ENCODE results near the gene OTUD6A. TPM values are rescaled to one million over a fixed set of nuclear protein-coding genes. Genes with fewer than 3 reads are reported as not detected.

The OTUD6A gene
- total RNA-seq, 4 donors from 2014 or later = not detected

DNA sequence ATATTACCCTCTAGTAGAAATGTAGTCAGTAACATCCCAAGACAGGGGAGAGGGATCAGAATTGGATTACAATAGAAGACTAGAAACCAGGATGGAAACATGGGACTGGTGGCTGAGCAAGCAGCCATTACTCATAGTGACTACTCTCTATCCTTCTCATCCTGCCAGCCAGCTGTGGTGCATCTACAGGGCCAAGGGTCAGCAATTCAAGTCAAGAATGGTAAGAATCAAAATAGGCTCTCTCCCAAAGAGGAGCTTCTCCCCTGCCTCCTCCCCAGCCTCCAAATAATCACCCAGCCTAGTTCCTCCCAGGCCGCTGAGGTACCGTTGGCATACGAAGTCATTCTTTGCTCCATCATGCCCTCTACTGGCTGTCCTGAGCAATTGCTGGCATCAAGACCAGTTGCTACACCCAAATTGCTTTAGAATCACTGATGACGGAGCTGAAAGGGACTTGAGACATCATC is 31.9 kb upstream of the OTUD6A start:
- no peaks in the 10 kb centered on the region for H3K4me1 ChIP-seq
- H3K27me3 ChIP-seq = no peaks in the 10 kb centered on the region
- H3K27ac ChIP-seq = no peak overlapping the region
- no peak overlapping the region for H3K4me3 ChIP-seq
- intact Hi-C loops (cut with DNase I; ENCODE audit: low total_unique reads) = no loop called here
- no peaks in the 10 kb centered on the region for H3K9me3 ChIP-seq
- TF ChIP-seq, protein P1, sequence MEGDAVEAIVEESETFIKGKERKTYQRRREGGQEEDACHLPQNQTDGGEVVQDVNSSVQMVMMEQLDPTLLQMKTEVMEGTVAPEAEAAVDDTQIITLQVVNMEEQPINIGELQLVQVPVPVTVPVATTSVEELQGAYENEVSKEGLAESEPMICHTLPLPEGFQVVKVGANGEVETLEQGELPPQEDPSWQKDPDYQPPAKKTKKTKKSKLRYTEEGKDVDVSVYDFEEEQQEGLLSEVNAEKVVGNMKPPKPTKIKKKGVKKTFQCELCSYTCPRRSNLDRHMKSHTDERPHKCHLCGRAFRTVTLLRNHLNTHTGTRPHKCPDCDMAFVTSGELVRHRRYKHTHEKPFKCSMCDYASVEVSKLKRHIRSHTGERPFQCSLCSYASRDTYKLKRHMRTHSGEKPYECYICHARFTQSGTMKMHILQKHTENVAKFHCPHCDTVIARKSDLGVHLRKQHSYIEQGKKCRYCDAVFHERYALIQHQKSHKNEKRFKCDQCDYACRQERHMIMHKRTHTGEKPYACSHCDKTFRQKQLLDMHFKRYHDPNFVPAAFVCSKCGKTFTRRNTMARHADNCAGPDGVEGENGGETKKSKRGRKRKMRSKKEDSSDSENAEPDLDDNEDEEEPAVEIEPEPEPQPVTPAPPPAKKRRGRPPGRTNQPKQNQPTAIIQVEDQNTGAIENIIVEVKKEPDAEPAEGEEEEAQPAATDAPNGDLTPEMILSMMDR (IDR thresholded peaks at IDR 0.05) = peak; percentile 18 to 46 (median 40)
- TF ChIP-seq POLR2A (IDR thresholded peaks at IDR 0.05) = no peak
- no peaks in the 10 kb centered on the region for H3K36me3 ChIP-seq
- DNase-seq = no peak

DNA sequence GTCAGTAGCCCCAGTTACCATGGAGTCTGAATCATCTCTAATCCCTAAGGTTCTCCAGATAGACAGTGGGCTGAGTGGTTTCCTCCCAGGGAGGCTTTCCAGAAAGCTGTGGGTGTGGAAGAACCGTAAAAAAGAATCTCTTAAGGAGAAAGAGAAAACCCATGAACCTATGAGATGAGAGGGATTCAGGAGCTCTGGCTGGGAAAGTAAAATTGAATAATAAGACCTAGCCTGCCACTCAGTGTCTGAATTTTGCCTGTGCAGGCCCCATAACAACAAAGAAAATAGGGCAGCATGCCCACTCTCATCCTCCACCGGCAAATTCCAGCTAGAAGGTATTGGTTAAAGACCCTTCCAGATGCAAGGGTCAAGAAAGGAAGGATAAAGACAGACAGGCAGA is 29.5 kb upstream of the OTUD6A start:
- Histone ChIP-seq H3K36me3 (no peaks in the 10 kb centered on the region), H3K9me3 (no peaks in the 10 kb centered on the region), H3K27ac (no peak overlapping the region), H3K4me3 (no peak overlapping the region), H3K27me3 (no peaks in the 10 kb centered on the region), H3K4me1 (no peaks in the 10 kb centered on the region)
- DNase-seq = no peak
- intact Hi-C loops (cut with DNase I; ENCODE audit: low total_unique reads) = no loop called here
- TF ChIP-seq POLR2A (IDR thresholded peaks at IDR 0.05) = no peak
- TF ChIP-seq, protein P1 (IDR thresholded peaks at IDR 0.05) = no peak

DNA sequence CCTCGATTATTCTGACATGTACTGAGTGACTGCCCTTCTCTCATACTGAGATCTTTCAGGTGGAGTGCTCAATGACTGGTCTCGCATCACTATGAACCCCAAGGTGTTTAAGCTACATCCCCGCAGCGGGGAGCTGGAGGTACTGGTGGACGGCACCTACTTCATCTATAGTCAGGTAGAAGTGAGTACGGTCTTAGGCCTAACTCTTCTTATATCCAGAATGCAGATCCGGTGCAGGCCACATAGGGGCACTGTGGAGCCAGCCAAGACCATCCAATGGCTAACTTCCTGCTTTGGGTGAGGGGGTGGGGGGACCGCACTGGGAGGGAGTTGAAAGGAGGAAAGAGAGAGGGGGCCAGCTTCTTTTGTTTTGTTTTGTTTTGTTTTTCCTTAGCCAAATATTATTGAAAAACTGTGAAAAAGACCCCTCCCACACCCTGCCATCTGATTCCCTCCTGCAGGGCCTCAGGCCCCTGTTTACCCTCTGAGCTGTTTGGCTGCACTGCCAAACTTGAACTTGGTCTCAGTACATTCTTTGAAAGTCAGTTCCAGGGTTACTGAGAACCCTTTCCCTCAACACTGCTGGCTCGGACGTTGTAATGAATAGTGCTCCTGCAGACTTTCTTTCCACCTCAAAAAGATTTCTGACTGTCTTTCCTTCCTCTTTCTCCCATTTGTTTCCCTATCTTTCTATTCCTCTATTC is 28.8 kb upstream of the OTUD6A start:
- H3K4me1 ChIP-seq = no peaks in the 10 kb centered on the region
- no peaks in the 10 kb centered on the region for H3K9me3 ChIP-seq
- no peaks in the 10 kb centered on the region for H3K27me3 ChIP-seq
- H3K4me3 ChIP-seq = no peak overlapping the region
- no peak for DNase-seq
- intact Hi-C loops (cut with DNase I; ENCODE audit: low total_unique reads) = no loop called here
- TF ChIP-seq, protein P1 (IDR thresholded peaks at IDR 0.05) = peak in 1 of 4 experiments; percentile 11
- no peak for TF ChIP-seq POLR2A (IDR thresholded peaks at IDR 0.05)
- H3K36me3 ChIP-seq = no peaks in the 10 kb centered on the region
- H3K27ac ChIP-seq = no peak overlapping the region

DNA sequence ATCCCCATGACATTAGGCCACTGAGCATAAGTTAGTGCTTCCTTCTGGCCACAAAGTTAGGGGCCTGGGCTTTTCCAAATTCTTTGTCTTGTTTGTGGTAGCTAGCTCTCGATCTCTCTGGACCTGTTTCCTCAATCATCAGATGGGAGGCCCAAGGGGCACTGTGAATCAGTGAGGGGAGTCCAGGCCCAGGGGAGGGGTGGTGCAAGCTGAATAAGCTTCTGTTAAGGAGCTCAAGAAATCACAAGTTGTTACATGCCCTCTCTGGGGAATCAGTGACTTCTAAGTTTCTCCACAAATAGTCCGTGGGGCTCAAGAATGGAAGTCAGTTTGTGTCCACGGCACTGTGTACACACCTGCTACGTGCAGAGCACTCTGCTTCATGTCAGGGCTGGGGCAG is 27.6 kb upstream of the OTUD6A start:
- no peaks in the 10 kb centered on the region for H3K9me3 ChIP-seq
- no peaks in the 10 kb centered on the region for H3K36me3 ChIP-seq
- no peak for DNase-seq
- no peak overlapping the region for H3K4me3 ChIP-seq
- intact Hi-C loops (cut with DNase I; ENCODE audit: low total_unique reads) = no loop called here
- no peak overlapping the region for H3K27ac ChIP-seq
- no peaks in the 10 kb centered on the region for H3K27me3 ChIP-seq
- H3K4me1 ChIP-seq = no peaks in the 10 kb centered on the region
- TF ChIP-seq, protein P1 (IDR thresholded peaks at IDR 0.05) = no peak
- TF ChIP-seq POLR2A (IDR thresholded peaks at IDR 0.05) = no peak

DNA sequence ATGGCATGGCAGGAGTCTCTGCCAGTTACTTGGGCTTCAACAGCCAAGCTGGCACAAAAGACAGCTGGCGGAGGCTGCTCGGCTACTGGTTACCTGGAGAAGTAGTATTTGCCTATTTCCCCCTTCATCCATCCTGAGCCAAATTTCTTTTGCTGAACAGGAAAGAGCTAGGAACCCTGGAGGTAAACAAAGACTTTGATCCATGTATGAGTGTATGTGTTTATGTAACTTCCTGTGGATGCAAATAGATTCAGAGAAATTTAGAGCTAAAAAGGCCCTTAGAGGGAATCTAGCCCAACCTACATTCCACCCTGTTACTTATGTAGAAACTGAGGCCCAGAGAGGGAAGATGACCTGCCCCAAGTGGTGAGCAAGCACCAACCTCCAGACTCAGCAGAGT is 23.7 kb upstream of the OTUD6A start:
- no peak overlapping the region for H3K4me3 ChIP-seq
- no peaks in the 10 kb centered on the region for H3K4me1 ChIP-seq
- TF ChIP-seq, protein P1 (IDR thresholded peaks at IDR 0.05) = no peak
- TF ChIP-seq POLR2A (IDR thresholded peaks at IDR 0.05) = no peak
- DNase-seq = no peak
- H3K36me3 ChIP-seq = no peaks in the 10 kb centered on the region
- no peaks in the 10 kb centered on the region for H3K9me3 ChIP-seq
- intact Hi-C loops (cut with DNase I; ENCODE audit: low total_unique reads) = no loop called here
- H3K27me3 ChIP-seq = no peaks in the 10 kb centered on the region
- H3K27ac ChIP-seq = no peak overlapping the region

Data from uterus (tissue), 4 donors.